IMR-90 (cell line): ENCODE results near the gene PRDM1. TPM values are rescaled to one million over a fixed set of nuclear protein-coding genes. Genes with fewer than 3 reads are reported as not detected.

Experiments used
- ATAC-seq: fragments of 200-7000 bp; cut with Tn5 transposase; 2 replicates; pipeline ENCODE4 v1.9.1; 2020; ENCODE audit warnings: low read depth, mild to moderate bottlenecking, moderate library complexity
- BruUV-seq: library from RNA; stranded (reverse); fragments of 400-500 nt; replicated peaks from 2 replicates; lab custom pipeline; 2021; lab: Mats Ljungman, UMichigan
- CTCF ChIA-PET: fragments of 300-600 bp; formaldehyde crosslinking; extraction: SDS; loops from one replicate; lab custom pipeline; 2021; ENCODE audit warnings: antibody characterized with exemption; lab: Yijun Ruan, JAX
- POLR2A ChIA-PET: fragments of 300-600 bp; sonication (Branson Sonifier 250); formaldehyde crosslinking; loops from one replicate; lab custom pipeline; 2022; ENCODE audit warnings: antibody characterized with exemption; ENCODE audit not compliant: unreplicated experiment; lab: Charles Lee
- DNase-seq: peaks from one replicate; pipeline ENCODE4 v3.0.0; 2013
- H2AFZ ChIP-seq: replicated peaks from 2 replicates; pipeline ENCODE3; 2013; ENCODE audit warnings: low read length, mild to moderate bottlenecking; ENCODE audit not compliant: poor library complexity
- H2AK5ac ChIP-seq: 2 replicates; pipeline ENCODE4 v1.6.1; 2013; ENCODE audit warnings: low read depth, low read length, inconsistent platforms
- H2AK9ac ChIP-seq: replicated peaks from 2 replicates; pipeline ENCODE3; 2013; ENCODE audit warnings: mild to moderate bottlenecking, low read depth, low read length, moderate library complexity; ENCODE audit not compliant: poor library complexity
- H2BK120ac ChIP-seq: 2 replicates; pipeline ENCODE4 v1.6.1; 2013; ENCODE audit warnings: low read depth, low read length, inconsistent platforms
- H2BK15ac ChIP-seq: 3 replicates; pipeline ENCODE4 v1.6.1; 2013; ENCODE audit warnings: low read depth, low read length, inconsistent platforms
- H2BK20ac ChIP-seq: 2 replicates; pipeline ENCODE4 v1.6.1; 2013; ENCODE audit warnings: low read depth, mild to moderate bottlenecking, inconsistent platforms, low read length, moderate library complexity
- H2BK5ac ChIP-seq: 2 replicates; pipeline ENCODE4 v1.6.1; 2013; ENCODE audit warnings: mild to moderate bottlenecking, low read depth, low read length, inconsistent platforms; ENCODE audit not compliant: poor library complexity, severe bottlenecking
- H3K14ac ChIP-seq: replicated peaks from 2 replicates; pipeline ENCODE4 v1.6.1; 2013; ENCODE audit warnings: low read depth, low read length, inconsistent platforms
- H3K18ac ChIP-seq: 2 replicates; pipeline ENCODE4 v1.6.1; 2013; ENCODE audit warnings: low read depth, low read length, control low read depth
- H3K23ac ChIP-seq: 2 replicates; pipeline ENCODE4 v1.6.1; 2013; ENCODE audit warnings: low read depth, low read length, inconsistent platforms
- H3K27ac ChIP-seq: 2 replicates; pipeline ENCODE4 v1.5.1; 2013; ENCODE audit warnings: mild to moderate bottlenecking, control low read depth, low read length; ENCODE audit not compliant: insufficient read depth
- H3K27me3 ChIP-seq: 2 replicates; pipeline ENCODE4 v1.6.1; 2013; ENCODE audit warnings: low read length; ENCODE audit not compliant: control insufficient read depth, insufficient read depth
- H3K36me3 ChIP-seq: 2 replicates; pipeline ENCODE4 v1.6.1; 2013; ENCODE audit warnings: low read length, mixed read lengths; ENCODE audit not compliant: control insufficient read depth, insufficient read depth
- H3K4ac ChIP-seq: 2 replicates; pipeline ENCODE4 v1.6.1; 2013; ENCODE audit warnings: low read depth, low read length, inconsistent platforms
- H3K4me1 ChIP-seq: 2 replicates; pipeline ENCODE4 v1.6.1; 2013; ENCODE audit warnings: low read length, mixed read lengths; ENCODE audit not compliant: control insufficient read depth, insufficient read depth
- H3K4me2 ChIP-seq: 2 replicates; pipeline ENCODE4 v1.6.1; 2013; ENCODE audit warnings: low read depth, mild to moderate bottlenecking, control low read depth, low read length, moderate library complexity
- H3K4me3 ChIP-seq: 2 replicates; pipeline ENCODE4 v1.5.1; 2013; ENCODE audit warnings: low read depth, mild to moderate bottlenecking, control low read depth, low read length, moderate library complexity; ENCODE audit not compliant: insufficient read depth
- H3K56ac ChIP-seq: 2 replicates; pipeline ENCODE4 v1.6.1; 2013; ENCODE audit warnings: low read length, inconsistent platforms; ENCODE audit not compliant: insufficient read depth; ENCODE audit errors: extremely low read depth
- H3K79me1 ChIP-seq, 2 experiments: 2 replicates each; pipeline ENCODE4 v1.6.1; 2013; ENCODE audit warnings: low read length in 2 of 2, inconsistent platforms in 1 of 2, low read depth in 1 of 2
- H3K9ac ChIP-seq: 2 replicates; pipeline ENCODE4 v1.6.1; 2013; ENCODE audit warnings: low read depth, low read length, control low read depth
- H3K9me1 ChIP-seq: 2 replicates; pipeline ENCODE4 v1.6.1; 2013; ENCODE audit warnings: low read length, inconsistent platforms; ENCODE audit not compliant: insufficient read depth
- H3K9me3 ChIP-seq: 2 replicates; pipeline ENCODE4 v1.6.1; 2013; ENCODE audit warnings: low read length; ENCODE audit not compliant: control insufficient read depth, insufficient read depth
- H4K20me1 ChIP-seq: 2 replicates; pipeline ENCODE4 v1.6.1; 2013; ENCODE audit warnings: low read length, inconsistent platforms; ENCODE audit not compliant: insufficient read depth
- H4K5ac ChIP-seq: 2 replicates; pipeline ENCODE4 v1.6.1; 2013; ENCODE audit warnings: mild to moderate bottlenecking, low read depth, low read length, control low read depth
- H4K8ac ChIP-seq, 2 experiments: 2 replicates each; pipeline ENCODE4 v1.6.1; 2013; ENCODE audit warnings: low read depth in 2 of 2, low read length in 2 of 2, control low read depth in 1 of 2, inconsistent platforms in 1 of 2
- H4K91ac ChIP-seq: 2 replicates; pipeline ENCODE4 v1.6.1; 2013; ENCODE audit warnings: low read depth, low read length, inconsistent platforms; ENCODE audit not compliant: insufficient read depth
- BHLHE40 ChIP-seq: fragments of 150-350 bp; IDR thresholded peaks from 2 replicates; pipeline ENCODE4 v1.6.1; 2016; ENCODE audit warnings: mild to moderate bottlenecking, low read depth, low read length
- CEBPB ChIP-seq: IDR thresholded peaks from 2 replicates; pipeline ENCODE4 v1.6.1; 2012; ENCODE audit warnings: low read depth, low read length, improper control_type of control experiment
- CTCF ChIP-seq: conservative IDR thresholded peaks from 2 replicates; pipeline ENCODE4 v1.5.1; 2012; ENCODE audit warnings: mild to moderate bottlenecking, low read depth, low read length, improper control_type of control experiment
- ELK1 ChIP-seq: fragments of 150-350 bp; IDR thresholded peaks from 2 replicates; pipeline ENCODE4 v1.6.1; 2016; ENCODE audit warnings: low read depth, mild to moderate bottlenecking, low read length, moderate library complexity, borderline replicate concordance
- FOS ChIP-seq: fragments of 150-350 bp; IDR thresholded peaks from 2 replicates; pipeline ENCODE4 v1.6.1; 2016; ENCODE audit warnings: low read depth, low read length
- MAFK ChIP-seq: IDR thresholded peaks from 2 replicates; pipeline ENCODE4 v1.6.1; 2012; ENCODE audit warnings: low read depth, low read length, improper control_type of control experiment
- MAZ ChIP-seq: IDR thresholded peaks from 2 replicates; pipeline ENCODE4 v1.6.1; 2012; ENCODE audit warnings: low read depth, mild to moderate bottlenecking, low read length, improper control_type of control experiment, moderate library complexity, borderline replicate concordance
- MXI1 ChIP-seq: IDR thresholded peaks from 2 replicates; pipeline ENCODE4 v1.6.1; 2012; ENCODE audit warnings: low read depth, mild to moderate bottlenecking, low read length, moderate library complexity, borderline replicate concordance
- POLR2A ChIP-seq: IDR thresholded peaks from 2 replicates; pipeline ENCODE4 v1.6.1; 2012; ENCODE audit warnings: mild to moderate bottlenecking, low read depth, low read length
- RCOR1 ChIP-seq: IDR thresholded peaks from 2 replicates; pipeline ENCODE4 v1.6.1; 2012; ENCODE audit warnings: mild to moderate bottlenecking, low read length, improper control_type of control experiment; ENCODE audit not compliant: insufficient replicate concordance
- SMC3 ChIP-seq: fragments of 150-350 bp; IDR thresholded peaks from 2 replicates; pipeline ENCODE4 v1.6.1; 2016; ENCODE audit warnings: low read depth, mild to moderate bottlenecking, antibody characterized with exemption, low read length, moderate library complexity
- WGBS, 2 experiments: methylation state at CpG; one replicate each; pipeline versions ENCODE4 v1.1.5 to v1.1.7; 2013; ENCODE audit warnings: missing lambda C conversion rate in 2 of 2; ENCODE audit not compliant: insufficient read length in 1 of 2; ENCODE audit errors: extremely low coverage in 2 of 2; 5-methylcytosine and 5-hydroxymethylcytosine counted together
- dilution Hi-C: fragments of 300-500 bp; cut with HindIII; formaldehyde crosslinking; loops from one replicate; pipeline ENCODE4 v1.14.3; 2018; ENCODE audit warnings: low sequenced_read_pairs; ENCODE audit not compliant: unreplicated experiment
- in situ Hi-C: fragments of 300-500 bp; cut with MboI; formaldehyde crosslinking; loops from 3 replicates; pipeline ENCODE4 v1.14.3; 2019; ENCODE audit warnings: low sequenced_read_pairs, inconsistent platforms, mixed read lengths
- intact Hi-C: fragments of 100-400 bp; cut with micrococcal nuclease; formaldehyde crosslinking; loops from 2 replicates; pipeline ENCODE4 v1.10.0; 2022
- polyA plus RNA-seq, 3 experiments: library from polyadenylated mRNA; depleted of rRNA; stranded (reverse); fragments of >200 nt; gene quantifications; 2 replicates each; pipeline ENCODE4 v1.2.3, GENCODE V29; 2012; ENCODE audit warnings: low replicate concordance in 1 of 3
- total RNA-seq: library from RNA; depleted of rRNA; stranded (reverse); fragments of >200 nt; gene quantifications from 2 replicates; pipeline ENCODE4 v1.2.3, GENCODE V29; 2012

The PRDM1 gene
- total and polyA plus RNA-seq, 2 of the 4 experiments (the other 2 are of a cell fraction) = 2.3 to 3.0 TPM

GRCh38 chr6:106128981-106129781 lies 43.0 kb downstream of the PRDM1 start:
- POLR2A ChIA-PET = interaction anchor here (0.6 kb wide), 1 partner anchor 22 kb away, joined by 5 read pairs; no protein-coding TSS in a partner anchor
- in situ Hi-C loops = no loop called here
- H3K9ac ChIP-seq = no peak overlapping the region

More at GRCh38 chr6:106128981-106129781, 43.0 kb downstream of the PRDM1 start:
- H3K4ac ChIP-seq = peak overlapping the region; percentile 89
- peak overlapping the region; percentile 64; the same call in 1 of the 2 replicates for H4K91ac ChIP-seq
- H2AFZ ChIP-seq = peak overlapping the region; percentile 78
- no CpG with 5 or more reads among the region's 9 CpGs for WGBS, 2 experiments
- peak overlapping the region; percentile 5; the same call in 1 of the 2 replicates for H3K27ac ChIP-seq
- no peaks in the 10 kb centered on the region for H3K9me3 ChIP-seq
- peak overlapping the region; percentile 62; the same call in 1 of the 3 replicates for H2BK15ac ChIP-seq
- no peak overlapping the region for H3K23ac ChIP-seq
- no peaks in the 10 kb centered on the region for H3K36me3 ChIP-seq
- H2BK120ac ChIP-seq = peak overlapping the region; percentile 79
- no peak overlapping the region for H2AK9ac ChIP-seq
- H3K79me1 ChIP-seq = no peaks in the 10 kb centered on the region
- no peak overlapping the region for H3K56ac ChIP-seq
- BruUV-seq = no TSS peak
- H3K4me3 ChIP-seq = no peak overlapping the region
- no peaks in the 10 kb centered on the region for H3K27me3 ChIP-seq
- H2AK5ac ChIP-seq = peak overlapping the region; percentile 82
- peaks cover 4% of the 10 kb centered on the region; the same call in 1 of the 2 replicates for H3K9me1 ChIP-seq
- peak overlapping the region; percentile 84 for H2BK20ac ChIP-seq
- CTCF ChIA-PET = interaction anchor here (0.6 kb wide), 1 partner anchor 61 kb away, joined by 3 read pairs; no protein-coding TSS in a partner anchor
- intact Hi-C loops = no loop called here
- ATAC-seq (peak; percentile 88), DNase-seq (peak; percentile 84)
- H2BK5ac ChIP-seq = no peak overlapping the region
- peak; percentile 13 for TF ChIP-seq CEBPB
- no peak for TF ChIP-seq MXI1
- TF ChIP-seq ELK1 = no peak
- no peak for TF ChIP-seq BHLHE40
- no peak for TF ChIP-seq MAZ
- TF ChIP-seq SMC3 = no peak
- no peak for TF ChIP-seq POLR2A
- TF ChIP-seq MAFK = peak; percentile 8; the same call in 1 of the 2 replicates
- peak; percentile 39; the same call in 1 of the 2 replicates for TF ChIP-seq FOS
- no peak for TF ChIP-seq CTCF
- TF ChIP-seq RCOR1 = no peak
- dilution Hi-C loops = no loop called here
- peak overlapping the region; percentile 69 for H3K14ac ChIP-seq
- no peaks in the 10 kb centered on the region for H4K20me1 ChIP-seq
- H4K5ac ChIP-seq = no peak overlapping the region
- H4K8ac ChIP-seq = peak overlapping the region in 1 of 2 experiments; percentile 57; a peak in 1 of 4 replicates
- H3K4me1 ChIP-seq = peaks cover 2% of the 10 kb centered on the region
- no peak overlapping the region for H3K18ac ChIP-seq
- peak overlapping the region; percentile 56; the same call in 1 of the 2 replicates for H3K4me2 ChIP-seq
